Loucy (cell line): ENCODE results near the gene TCF7L2.

Source experiments
- H2AFZ ChIP-seq: fragments of 200-600 bp; sonication (generic); 2 replicates; pipeline ENCODE4 v1.6.0; 2016; ENCODE audit warnings: antibody characterized with exemption, mild to moderate bottlenecking, low read length, moderate library complexity
- H3F3A ChIP-seq: fragments of 200-600 bp; 2 replicates; pipeline ENCODE4 v1.6.0; 2016; ENCODE audit warnings: antibody characterized with exemption, low read depth, mild to moderate bottlenecking
- H3K27me3 ChIP-seq: fragments of 200-600 bp; sonication (generic); 2 replicates; pipeline ENCODE4 v1.6.1; 2014; ENCODE audit warnings: low read length, mild to moderate bottlenecking; ENCODE audit not compliant: insufficient read depth, poor library complexity, severe bottlenecking
- H3K36me3 ChIP-seq: fragments of 200-600 bp; sonication (generic); 2 replicates; pipeline ENCODE4 v1.6.1; 2016; ENCODE audit warnings: low read length; ENCODE audit not compliant: insufficient read depth
- H3K4me1 ChIP-seq: fragments of 200-600 bp; sonication (generic); 2 replicates; pipeline ENCODE4 v1.5.1; 2014; ENCODE audit warnings: low read length, mild to moderate bottlenecking; ENCODE audit not compliant: insufficient read depth, poor library complexity, severe bottlenecking
- H3K4me2 ChIP-seq: fragments of 200-600 bp; sonication (generic); 2 replicates; pipeline ENCODE4 v1.6.0; 2014; ENCODE audit warnings: antibody characterized with exemption, low read length, low read depth, mild to moderate bottlenecking; ENCODE audit not compliant: poor library complexity, severe bottlenecking
- H3K4me3 ChIP-seq: fragments of 200-600 bp; sonication (generic); 2 replicates; pipeline ENCODE4 v1.5.1; 2014; ENCODE audit warnings: low read length, mild to moderate bottlenecking, mixed read lengths; ENCODE audit not compliant: poor library complexity, severe bottlenecking
- H3K79me2 ChIP-seq: fragments of 200-600 bp; sonication (generic); 2 replicates; pipeline ENCODE4 v1.6.1; 2014; ENCODE audit warnings: low read length; ENCODE audit not compliant: insufficient read depth
- H3K9ac ChIP-seq: fragments of 200-600 bp; sonication (generic); 2 replicates; pipeline ENCODE4 v1.6.0; 2014; ENCODE audit warnings: mild to moderate bottlenecking, low read depth, low read length, moderate library complexity; ENCODE audit not compliant: poor library complexity, severe bottlenecking
- H3K9me2 ChIP-seq: fragments of 200-600 bp; sonication (generic); replicated peaks from 2 replicates; pipeline ENCODE4 v1.6.1; 2016; ENCODE audit warnings: low read depth, low read length, mixed read lengths
- H3K9me3 ChIP-seq: fragments of 200-600 bp; sonication (generic); 2 replicates; pipeline ENCODE4 v1.6.1; 2014; ENCODE audit warnings: mild to moderate bottlenecking, antibody characterized with exemption, low read length, low read depth; ENCODE audit not compliant: insufficient read depth
- H4K20me1 ChIP-seq: fragments of 200-600 bp; sonication (generic); 2 replicates; pipeline ENCODE4 v1.6.0; 2014; ENCODE audit warnings: antibody characterized with exemption, low read length, mild to moderate bottlenecking; ENCODE audit not compliant: insufficient read depth, poor library complexity, severe bottlenecking
- EZH2phosphoT487 ChIP-seq: fragments of 200-600 bp; IDR thresholded peaks from 2 replicates; pipeline ENCODE4 v1.6.1; 2018; ENCODE audit warnings: antibody characterized with exemption, mild to moderate bottlenecking, moderate library complexity, borderline replicate concordance
- TF ChIP-seq, protein P1 (sequence below): fragments of 200-600 bp; sonication (generic); conservative IDR thresholded peaks from 2 replicates; pipeline ENCODE4 v1.5.1; 2014; ENCODE audit warnings: mild to moderate bottlenecking, antibody characterized with exemption, low read length

Gene TCF7L2

DNA sequence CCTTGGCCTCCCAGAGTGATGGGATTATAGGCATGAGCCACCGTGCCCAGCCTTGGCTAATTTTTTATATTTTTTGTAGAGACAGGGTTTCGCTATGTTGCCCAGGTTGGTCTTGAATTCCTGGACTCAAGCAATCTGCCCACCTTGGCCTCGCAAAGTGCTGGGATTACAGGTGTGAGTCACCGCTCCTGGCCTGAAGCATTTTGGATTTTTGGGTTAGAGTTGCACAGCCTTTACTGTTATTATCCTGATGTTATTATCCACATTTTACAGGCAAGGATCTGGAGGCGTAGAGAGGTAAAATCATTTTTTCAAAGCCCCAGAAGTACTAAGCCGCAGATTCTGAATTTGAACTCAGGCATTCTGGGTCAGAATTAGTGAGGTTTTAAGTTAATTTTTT, 75.4 kb downstream of the TCF7L2 start:
- Histone ChIP-seq H3K36me3 (no peaks in the 10 kb centered on the region), H3K4me1 (peaks cover 35% of the 10 kb centered on the region), H3K4me3 (no peak overlapping the region), H3K79me2 (peaks cover 25% of the 10 kb centered on the region), H3K9ac (no peak overlapping the region), H4K20me1 (peaks cover 4% of the 10 kb centered on the region), H3K9me2 (no peaks in the 10 kb centered on the region), H3K4me2 (no peak overlapping the region), H3F3A (no peaks in the 10 kb centered on the region), H3K9me3 (no peaks in the 10 kb centered on the region), H3K27me3 (no peaks in the 10 kb centered on the region), H2AFZ (no peak overlapping the region)
- TF ChIP-seq, protein P1, sequence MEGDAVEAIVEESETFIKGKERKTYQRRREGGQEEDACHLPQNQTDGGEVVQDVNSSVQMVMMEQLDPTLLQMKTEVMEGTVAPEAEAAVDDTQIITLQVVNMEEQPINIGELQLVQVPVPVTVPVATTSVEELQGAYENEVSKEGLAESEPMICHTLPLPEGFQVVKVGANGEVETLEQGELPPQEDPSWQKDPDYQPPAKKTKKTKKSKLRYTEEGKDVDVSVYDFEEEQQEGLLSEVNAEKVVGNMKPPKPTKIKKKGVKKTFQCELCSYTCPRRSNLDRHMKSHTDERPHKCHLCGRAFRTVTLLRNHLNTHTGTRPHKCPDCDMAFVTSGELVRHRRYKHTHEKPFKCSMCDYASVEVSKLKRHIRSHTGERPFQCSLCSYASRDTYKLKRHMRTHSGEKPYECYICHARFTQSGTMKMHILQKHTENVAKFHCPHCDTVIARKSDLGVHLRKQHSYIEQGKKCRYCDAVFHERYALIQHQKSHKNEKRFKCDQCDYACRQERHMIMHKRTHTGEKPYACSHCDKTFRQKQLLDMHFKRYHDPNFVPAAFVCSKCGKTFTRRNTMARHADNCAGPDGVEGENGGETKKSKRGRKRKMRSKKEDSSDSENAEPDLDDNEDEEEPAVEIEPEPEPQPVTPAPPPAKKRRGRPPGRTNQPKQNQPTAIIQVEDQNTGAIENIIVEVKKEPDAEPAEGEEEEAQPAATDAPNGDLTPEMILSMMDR: no peak
- TF ChIP-seq EZH2phosphoT487: no peak

DNA sequence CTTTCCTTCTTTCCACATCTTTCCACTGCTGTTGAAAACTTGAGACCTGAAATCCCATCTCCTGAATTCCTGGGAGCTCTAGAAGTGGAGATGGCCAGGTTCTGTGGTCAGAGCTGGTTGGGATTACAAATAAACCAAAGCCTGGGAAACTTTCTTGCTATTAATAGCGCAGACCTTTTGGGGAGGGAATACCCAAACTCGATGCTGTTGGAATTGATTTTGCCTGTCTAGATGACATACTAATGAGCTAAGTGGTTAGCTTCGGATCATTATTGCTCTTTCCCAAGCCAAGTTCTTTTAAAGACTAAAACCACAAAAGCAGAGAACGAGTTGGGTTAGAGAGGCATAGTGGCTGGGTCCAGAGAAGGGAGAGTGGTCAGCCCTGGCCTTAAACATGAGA, 76.6 kb downstream of the TCF7L2 start:
- Histone ChIP-seq H3K79me2 (peaks cover 26% of the 10 kb centered on the region), H3K9me3 (no peaks in the 10 kb centered on the region), H3K27me3 (no peaks in the 10 kb centered on the region), H3K4me3 (peak overlapping the region; percentile 42), H4K20me1 (peaks cover 4% of the 10 kb centered on the region), H3K9me2 (no peaks in the 10 kb centered on the region), H3K4me1 (peaks cover 35% of the 10 kb centered on the region), H3F3A (no peaks in the 10 kb centered on the region), H3K4me2 (peak overlapping the region; percentile 80), H2AFZ (no peak overlapping the region), H3K36me3 (no peaks in the 10 kb centered on the region), H3K9ac (peak overlapping the region; percentile 21)
- TF ChIP-seq, protein P1: no peak
- TF ChIP-seq EZH2phosphoT487: no peak

DNA sequence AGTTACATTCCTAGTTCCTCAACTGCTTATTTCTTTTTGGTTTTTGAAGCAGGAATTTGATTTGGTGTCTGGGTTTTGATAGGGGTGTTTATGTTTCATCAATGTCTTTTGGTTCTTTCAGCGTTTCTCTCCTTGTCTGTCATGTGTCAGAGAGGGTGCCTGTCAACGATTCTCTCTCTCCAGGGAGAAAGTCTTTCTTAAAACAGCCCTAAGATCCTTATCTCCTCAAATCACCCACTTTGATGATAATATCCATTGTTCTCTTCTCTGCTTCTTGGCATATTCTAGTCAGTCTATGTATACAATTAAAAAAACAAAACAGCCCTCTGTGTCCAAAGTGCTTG, 77.2 kb downstream of the TCF7L2 start:
- H3K9ac ChIP-seq: peak overlapping the region; percentile 21
- H3K4me1 ChIP-seq: peaks cover 35% of the 10 kb centered on the region
- peak overlapping the region; percentile 80 for H3K4me2 ChIP-seq
- H3K9me2 ChIP-seq: no peaks in the 10 kb centered on the region
- no peaks in the 10 kb centered on the region for H3K9me3 ChIP-seq
- no peak overlapping the region for H2AFZ ChIP-seq
- H3K36me3 ChIP-seq: no peaks in the 10 kb centered on the region
- no peak for TF ChIP-seq EZH2phosphoT487
- TF ChIP-seq, protein P1: no peak
- no peaks in the 10 kb centered on the region for H3F3A ChIP-seq
- peaks cover 26% of the 10 kb centered on the region for H3K79me2 ChIP-seq
- peaks cover 4% of the 10 kb centered on the region for H4K20me1 ChIP-seq
- peak overlapping the region; percentile 42 for H3K4me3 ChIP-seq
- H3K27me3 ChIP-seq: no peaks in the 10 kb centered on the region
